Transverse colon (tissue), 4 donors: ENCODE data around the gene C1orf159.

Experiments used
- CTCF ChIP-seq, 5 experiments: fragments of 200-600 bp in 3 of 5; fragments of 450-650 bp in 2 of 5; sonication (generic) in 3 of 5; IDR thresholded peaks; 1 replicate in 2 of 5; 2 replicates in 3 of 5; pipeline ENCODE4 v1.5.1; 2016 to 2017; ENCODE audit warnings: antibody characterized with exemption in 5 of 5, inconsistent platforms in 3 of 5, mild to moderate bottlenecking in 2 of 5, moderate library complexity in 1 of 5
- EP300 ChIP-seq: sonication (generic); formaldehyde crosslinking; IDR thresholded peaks from one replicate; pipeline ENCODE4 v1.6.1; 2017; ENCODE audit warnings: antibody characterized with exemption, low read depth
- POLR2A ChIP-seq: fragments of 450-650 bp; IDR thresholded peaks from one replicate; pipeline ENCODE4 v1.6.1; 2016; ENCODE audit warnings: antibody characterized with exemption, mild to moderate bottlenecking, moderate library complexity
- POLR2AphosphoS5 ChIP-seq, 3 donors: sonication (generic); formaldehyde crosslinking; IDR thresholded peaks; one replicate each; pipeline ENCODE4 v1.6.1; 2016; ENCODE audit warnings: antibody characterized with exemption in 3 of 3

GRCh38 chr1:1157033-1157365 is 41.1 kb upstream of the C1orf159 start:
- TF ChIP-seq CTCF (IDR thresholded peaks at IDR 0.05), result no peak
- TF ChIP-seq POLR2A, result no peak
- TF ChIP-seq EP300, result no peak
- TF ChIP-seq POLR2AphosphoS5 (IDR thresholded peaks at IDR 0.05), result no peak
